Lower lobe of right lung (tissue), 2 donors: ENCODE data around the gene RBFOX2. TPM values are rescaled to one million over a fixed set of nuclear protein-coding genes. Genes with fewer than 3 reads are reported as not detected.
"Not testable (repeated sequence)": the region's sequence is repeated elsewhere in the genome, so short reads cannot be mapped to it uniquely, and the experiment has no call there.

ENCODE experiments used
- ATAC-seq, 2 donors: fragments of 200-7000 bp; cut with Tn5 transposase; one replicate each; pipeline ENCODE4 v1.9.1; 2020 to 2022; ENCODE audit warnings: mild to moderate bottlenecking in 2 of 2, moderate library complexity in 2 of 2
- DNase-seq: peaks from one replicate; pipeline ENCODE4 v3.0.0-alpha.2; 2020
- H3K27ac ChIP-seq: fragments of 200-600 bp; one replicate; pipeline ENCODE4 v1.8.0; 2022
- H3K27me3 ChIP-seq: fragments of 200-600 bp; one replicate; pipeline ENCODE4 v1.8.0; 2022; ENCODE audit warnings: low read depth
- H3K36me3 ChIP-seq: fragments of 200-600 bp; one replicate; pipeline ENCODE4 v1.8.0; 2022; ENCODE audit warnings: mild to moderate bottlenecking
- H3K4me1 ChIP-seq: fragments of 200-600 bp; one replicate; pipeline ENCODE4 v1.8.0; 2022
- H3K4me3 ChIP-seq: fragments of 200-600 bp; one replicate; pipeline ENCODE4 v1.8.0; 2022; ENCODE audit warnings: mild to moderate bottlenecking
- H3K9me3 ChIP-seq: fragments of 200-600 bp; one replicate; pipeline ENCODE4 v1.8.0; 2022
- intact Hi-C: fragments of 100-400 bp; cut with DNase I; formaldehyde crosslinking; loops from one replicate; pipeline ENCODE4 v1.11.0; 2022
- total RNA-seq: library from RNA; stranded (reverse); fragmentation: NEBNext Ultra II Directional; extraction: Animal tissue kit (Norgen Biotek cat#: 25700); gene quantifications from one replicate; pipeline ENCODE4 v1.2.1, GENCODE V29; 2021
- TF ChIP-seq, protein P1 (sequence below): fragments of 200-600 bp; IDR thresholded peaks from one replicate; pipeline ENCODE4 v1.8.0; 2022; ENCODE audit warnings: antibody characterized with exemption, mild to moderate bottlenecking
- donor health status: DM: no; HTN: yes; CAD: no; lungs with severe emphysema.

The RBFOX2 gene
- total RNA-seq, 1 donor from 2014 or later = 50.1 TPM

DNA sequence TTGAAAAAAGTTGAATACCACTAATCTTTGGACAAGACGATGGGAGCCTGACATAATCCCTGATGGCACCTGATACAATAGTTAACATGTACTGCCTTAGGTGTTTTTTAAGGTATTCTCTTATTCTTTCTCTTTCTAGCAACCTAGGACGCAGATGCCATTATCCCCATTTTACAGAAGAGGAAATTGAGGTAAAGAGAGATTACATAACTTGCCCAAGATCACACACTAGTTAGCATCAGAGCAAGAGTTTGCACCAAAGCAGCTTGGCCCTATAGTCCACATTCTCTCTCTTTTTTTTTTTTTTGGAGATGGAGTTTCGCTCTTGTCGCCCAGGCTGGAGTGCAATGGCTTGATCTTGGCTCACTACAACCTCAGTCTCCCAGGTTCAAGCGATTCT lies 35.7 kb upstream of the RBFOX2 start:
- intact Hi-C loops = no loop called here
- DNase-seq (no peak), ATAC-seq (no peak)
- Histone ChIP-seq H3K27ac (no peak overlapping the region), H3K27me3 (no peaks in the 10 kb centered on the region), H3K9me3 (no peaks in the 10 kb centered on the region), H3K36me3 (no peaks in the 10 kb centered on the region), H3K4me1 (peaks cover 6% of the 10 kb centered on the region), H3K4me3 (no peak overlapping the region)
- TF ChIP-seq, protein P1, sequence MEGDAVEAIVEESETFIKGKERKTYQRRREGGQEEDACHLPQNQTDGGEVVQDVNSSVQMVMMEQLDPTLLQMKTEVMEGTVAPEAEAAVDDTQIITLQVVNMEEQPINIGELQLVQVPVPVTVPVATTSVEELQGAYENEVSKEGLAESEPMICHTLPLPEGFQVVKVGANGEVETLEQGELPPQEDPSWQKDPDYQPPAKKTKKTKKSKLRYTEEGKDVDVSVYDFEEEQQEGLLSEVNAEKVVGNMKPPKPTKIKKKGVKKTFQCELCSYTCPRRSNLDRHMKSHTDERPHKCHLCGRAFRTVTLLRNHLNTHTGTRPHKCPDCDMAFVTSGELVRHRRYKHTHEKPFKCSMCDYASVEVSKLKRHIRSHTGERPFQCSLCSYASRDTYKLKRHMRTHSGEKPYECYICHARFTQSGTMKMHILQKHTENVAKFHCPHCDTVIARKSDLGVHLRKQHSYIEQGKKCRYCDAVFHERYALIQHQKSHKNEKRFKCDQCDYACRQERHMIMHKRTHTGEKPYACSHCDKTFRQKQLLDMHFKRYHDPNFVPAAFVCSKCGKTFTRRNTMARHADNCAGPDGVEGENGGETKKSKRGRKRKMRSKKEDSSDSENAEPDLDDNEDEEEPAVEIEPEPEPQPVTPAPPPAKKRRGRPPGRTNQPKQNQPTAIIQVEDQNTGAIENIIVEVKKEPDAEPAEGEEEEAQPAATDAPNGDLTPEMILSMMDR = no peak

DNA sequence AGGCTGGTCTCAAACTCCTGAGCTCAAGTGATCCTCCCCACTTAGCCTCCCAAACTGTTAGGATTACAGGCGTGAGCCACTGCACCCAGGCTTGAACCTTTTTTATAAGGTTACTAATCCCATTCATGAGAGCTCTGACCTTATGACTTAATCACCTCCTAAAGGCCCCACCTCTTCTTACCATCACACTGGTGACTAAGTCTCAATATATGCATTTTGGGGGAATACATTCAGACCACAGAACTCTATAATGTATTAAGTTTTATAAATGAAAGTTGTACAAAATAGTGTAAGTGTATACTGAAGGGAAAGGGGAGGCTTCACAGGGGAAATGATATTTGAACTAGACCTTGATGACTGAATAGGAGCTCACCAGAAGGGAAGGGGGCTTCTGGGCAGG lies 28.4 kb upstream of the RBFOX2 start:
- no peaks in the 10 kb centered on the region for H3K4me1 ChIP-seq
- no peaks in the 10 kb centered on the region for H3K27me3 ChIP-seq
- no peak overlapping the region for H3K4me3 ChIP-seq
- TF ChIP-seq, protein P1 = no peak
- DNase-seq (no peak), ATAC-seq (no peak)
- intact Hi-C loops = no loop called here
- no peaks in the 10 kb centered on the region for H3K9me3 ChIP-seq
- H3K36me3 ChIP-seq = no peaks in the 10 kb centered on the region
- H3K27ac ChIP-seq = no peak overlapping the region

DNA sequence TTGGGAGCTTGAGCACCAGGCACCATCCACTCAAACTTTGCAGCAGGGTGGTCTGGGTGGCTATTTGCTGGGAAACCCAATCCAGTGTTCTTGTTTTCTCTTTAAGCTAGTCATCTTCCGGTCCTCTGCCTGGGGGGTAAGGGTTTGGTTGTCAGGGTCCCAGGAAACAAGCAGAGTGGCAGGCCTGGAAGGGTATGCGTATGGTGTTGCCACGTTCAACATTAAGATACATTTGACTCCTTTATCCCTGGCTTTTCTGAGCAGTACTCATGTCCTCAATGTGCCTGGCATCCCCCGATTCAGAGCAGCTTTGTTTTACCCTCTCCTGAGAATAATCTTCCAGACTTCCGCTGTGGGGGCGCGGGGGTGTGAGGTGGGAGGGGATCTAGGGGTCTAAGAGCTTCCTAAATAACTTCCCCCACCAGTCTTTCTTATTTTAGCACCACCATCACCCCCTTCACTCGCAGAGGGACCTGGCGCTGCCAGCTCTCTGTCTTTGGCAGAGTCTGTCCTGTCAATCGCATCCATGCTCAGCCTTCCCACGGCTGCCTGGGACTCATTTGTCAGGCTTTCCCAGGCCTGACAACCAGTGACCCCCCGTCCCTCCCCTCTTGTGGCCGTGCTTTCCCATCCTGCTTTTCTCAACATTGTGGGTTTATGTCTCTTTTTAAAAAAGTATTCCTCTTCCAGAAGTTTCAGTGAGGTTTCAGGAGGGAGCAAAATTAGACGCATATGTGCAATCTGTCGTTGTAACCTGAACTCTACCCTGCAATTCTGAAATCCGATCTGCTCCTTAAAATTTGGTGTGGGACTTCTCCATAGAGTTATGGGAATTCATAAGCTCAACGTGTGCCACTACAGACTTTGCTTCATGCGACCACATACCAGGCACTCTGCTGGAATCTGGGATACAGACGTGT lies 27.0 kb upstream of the RBFOX2 start:
- Histone ChIP-seq H3K4me1 (no peaks in the 10 kb centered on the region), H3K27me3 (no peaks in the 10 kb centered on the region), H3K4me3 (no peak overlapping the region), H3K36me3 (no peaks in the 10 kb centered on the region), H3K27ac (no peak overlapping the region), H3K9me3 (no peaks in the 10 kb centered on the region)
- DNase-seq (no peak), ATAC-seq (no peak)
- TF ChIP-seq, protein P1 = no peak
- intact Hi-C loops = no loop called here

DNA sequence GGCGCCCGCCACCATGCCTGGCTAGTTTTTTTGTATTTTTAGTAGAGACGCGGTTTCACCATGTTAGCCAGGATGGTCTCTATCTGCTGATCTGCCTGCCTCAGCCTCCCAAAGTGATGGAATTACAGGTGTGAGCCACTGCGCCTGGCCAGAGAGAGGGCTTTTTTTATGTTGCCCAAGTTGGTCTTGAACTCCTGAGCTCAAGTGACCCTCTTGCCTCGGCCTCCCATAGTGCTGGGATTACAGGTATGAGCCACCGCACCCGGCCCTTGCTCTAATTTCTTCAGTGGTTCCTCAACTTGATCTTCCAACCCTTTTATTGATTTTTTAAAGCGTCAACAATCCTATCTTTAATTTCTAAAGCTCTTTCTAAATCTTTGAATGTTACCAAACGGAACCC lies 25.8 kb upstream of the RBFOX2 start:
- ATAC-seq, intact Hi-C loops: not testable (repeated sequence)

DNA sequence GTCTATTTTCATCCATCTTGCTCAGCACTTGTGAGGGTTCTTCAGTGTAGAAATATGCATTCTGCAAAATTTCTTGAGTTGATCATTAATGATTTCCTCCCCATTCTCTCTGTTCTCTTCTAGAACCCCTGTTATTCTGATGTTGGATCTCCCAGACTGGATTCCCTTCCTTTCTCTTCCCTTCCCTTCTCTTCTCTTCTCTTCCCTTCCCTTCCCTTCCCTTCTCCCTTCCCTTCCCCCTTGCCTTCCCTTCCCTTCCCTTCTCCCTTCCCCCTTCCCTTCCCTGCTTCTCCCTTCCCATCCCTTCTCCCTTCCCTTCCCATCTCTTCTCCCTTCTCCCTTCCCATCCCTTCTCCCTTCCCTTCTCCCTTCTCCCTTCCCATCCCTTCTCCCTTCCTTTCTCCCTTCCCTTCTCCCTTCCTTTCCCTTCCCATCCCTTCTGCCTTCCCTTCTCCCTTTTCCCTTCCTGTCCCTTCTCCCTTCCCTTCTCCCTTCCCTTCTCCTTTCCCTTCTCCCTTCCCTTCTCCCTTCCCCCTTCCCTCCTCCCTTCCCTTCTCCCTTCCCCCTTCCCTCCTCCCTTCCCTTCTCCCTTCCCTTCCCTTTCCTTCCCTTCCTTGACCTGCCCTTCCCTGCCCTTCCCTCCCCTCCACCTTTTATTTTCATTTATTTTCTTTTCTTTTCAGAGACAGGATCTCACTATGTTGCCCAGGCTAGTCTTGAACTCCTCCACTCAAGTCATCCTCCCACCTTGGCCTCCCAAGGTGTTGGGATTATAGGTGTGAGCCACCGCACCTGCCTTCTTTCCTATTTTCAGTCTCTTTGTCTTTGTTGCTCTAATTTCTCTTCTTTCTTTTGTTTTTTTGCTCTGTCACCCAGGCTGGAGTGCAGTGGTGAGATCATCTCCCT lies 24.9 kb upstream of the RBFOX2 start:
- intact Hi-C loops = no loop called here
- TF ChIP-seq, protein P1 = no peak
- no peaks in the 10 kb centered on the region for H3K36me3 ChIP-seq

More for the DNA sequence above, 25.8 kb upstream of the RBFOX2 start:
- H3K27ac ChIP-seq, H3K27me3 ChIP-seq, DNase-seq, H3K4me1 ChIP-seq, H3K36me3 ChIP-seq, H3K4me3 ChIP-seq, H3K9me3 ChIP-seq: not testable (repeated sequence)

More for the DNA sequence above, 24.9 kb upstream of the RBFOX2 start:
- DNase-seq (no peak), ATAC-seq (no peak)
- no peak overlapping the region for H3K4me3 ChIP-seq
- H3K27me3 ChIP-seq = no peaks in the 10 kb centered on the region
- no peaks in the 10 kb centered on the region for H3K9me3 ChIP-seq
- no peak overlapping the region for H3K27ac ChIP-seq
- no peaks in the 10 kb centered on the region for H3K4me1 ChIP-seq
